ENCODE data around the gene MSN.

GRCh38 chrX:65757943-65758342 lies 90.5 kb downstream of the MSN start:
- TF ChIP-seq CTCF (IDR thresholded peaks at IDR 0.05; ENCODE audit: low read depth, low read length, poor library complexity, severe bottlenecking) (no peak), EZH2phosphoT487 (IDR thresholded peaks at IDR 0.05; ENCODE audit: borderline replicate concordance, low read length) (no peak)

Data from DOHH2 (cell line).